Colonic mucosa (tissue), 4 donors: ENCODE results near the gene FUOM. TPM values are rescaled to one million over a fixed set of nuclear protein-coding genes. Genes with fewer than 3 reads are reported as not detected.

Source experiments
- DNase-seq: peaks from one replicate; pipeline ENCODE4 v3.0.0-alpha.2; 2020
- H3K27ac ChIP-seq: fragments of 200-600 bp; one replicate; pipeline ENCODE4 v1.8.0; 2021
- H3K27me3 ChIP-seq: fragments of 200-600 bp; one replicate; pipeline ENCODE4 v1.8.0; 2021
- H3K36me3 ChIP-seq: fragments of 200-600 bp; one replicate; pipeline ENCODE4 v1.8.0; 2021
- H3K4me1 ChIP-seq: fragments of 200-600 bp; one replicate; pipeline ENCODE4 v1.8.0; 2021; ENCODE audit warnings: mild to moderate bottlenecking
- H3K4me3 ChIP-seq: fragments of 200-600 bp; one replicate; pipeline ENCODE4 v1.8.0; 2021
- H3K9ac ChIP-seq, 2 donors: one replicate each; pipeline ENCODE4 v1.7.0; 2013; ENCODE audit warnings: control low read depth in 2 of 2, low read depth in 2 of 2, low read length in 2 of 2
- H3K9me3 ChIP-seq: fragments of 200-600 bp; one replicate; pipeline ENCODE4 v1.8.0; 2021
- CTCF ChIP-seq: fragments of 200-600 bp; IDR thresholded peaks from one replicate; pipeline ENCODE4 v1.8.0; 2022; ENCODE audit warnings: antibody characterized with exemption, mild to moderate bottlenecking
- intact Hi-C: fragments of 100-400 bp; cut with DNase I; formaldehyde crosslinking; loops from one replicate; pipeline ENCODE4 v1.14.1; 2022
- total RNA-seq, 2 donors: library from RNA; stranded (reverse); fragmentation: NEBNext Ultra II Directional in 1 of 2; extraction: Animal tissue kit (Norgen Biotek cat#: 25700) in 1 of 2; gene quantifications; one replicate each; pipeline ENCODE4 v1.2.1, GENCODE V29; 2021
- donor health status: healthy.
- donor health status: DM: no; HTN: no; CAD: no.
- donor health status: DM: no; HTN: no; CAD: no.

FUOM gene
- total RNA-seq, 2 donors from 2014 or later, result 16.9 to 23.3 TPM

- Histone ChIP-seq H3K4me3 (no peak overlapping the region), H3K9me3 (no peaks in the 10 kb centered on the region), H3K36me3 (no peaks in the 10 kb centered on the region), H3K4me1 (no peaks in the 10 kb centered on the region), H3K27ac (no peak overlapping the region), H3K27me3 (no peaks in the 10 kb centered on the region), H3K9ac (no peak overlapping the region)
- no peak for DNase-seq
- intact Hi-C loops, result no loop called here
- TF ChIP-seq CTCF, result no peak
These were observed 41.1 kb downstream of the FUOM start for GRCh38 chr10:133316732-133317131.

- Histone ChIP-seq H3K36me3 (no peaks in the 10 kb centered on the region), H3K9ac (no peak overlapping the region), H3K27ac (no peak overlapping the region), H3K4me3 (no peak overlapping the region), H3K4me1 (no peaks in the 10 kb centered on the region), H3K27me3 (no peaks in the 10 kb centered on the region), H3K9me3 (no peaks in the 10 kb centered on the region)
- DNase-seq, result no peak
- intact Hi-C loops, result no loop called here
- no peak for TF ChIP-seq CTCF
These were observed 41.6 kb downstream of the FUOM start for GRCh38 chr10:133316266-133316665.

GRCh38 chr10:133315847-133316246, 42.0 kb downstream of the FUOM start:
- H3K9ac ChIP-seq, result no peak overlapping the region
- no peak for TF ChIP-seq CTCF
- no peaks in the 10 kb centered on the region for H3K9me3 ChIP-seq
- intact Hi-C loops, result no loop called here
- no peak overlapping the region for H3K27ac ChIP-seq
- no peak overlapping the region for H3K4me3 ChIP-seq
- H3K4me1 ChIP-seq, result no peaks in the 10 kb centered on the region
- no peak for DNase-seq
- no peaks in the 10 kb centered on the region for H3K27me3 ChIP-seq
- H3K36me3 ChIP-seq, result no peaks in the 10 kb centered on the region

GRCh38 chr10:133314911-133315310, 42.9 kb downstream of the FUOM start:
- Histone ChIP-seq H3K27ac (no peak overlapping the region), H3K9me3 (no peaks in the 10 kb centered on the region), H3K36me3 (no peaks in the 10 kb centered on the region), H3K4me1 (no peaks in the 10 kb centered on the region), H3K4me3 (no peak overlapping the region), H3K9ac (no peak overlapping the region), H3K27me3 (no peaks in the 10 kb centered on the region)
- intact Hi-C loops, result no loop called here
- no peak for DNase-seq
- no peak for TF ChIP-seq CTCF

GRCh38 chr10:133313192-133313591, 44.6 kb downstream of the FUOM start:
- intact Hi-C loops, result no loop called here
- no peak overlapping the region for H3K9ac ChIP-seq
- H3K4me3 ChIP-seq, result no peak overlapping the region
- no peaks in the 10 kb centered on the region for H3K36me3 ChIP-seq
- TF ChIP-seq CTCF, result no peak
- H3K27me3 ChIP-seq, result no peaks in the 10 kb centered on the region
- no peak overlapping the region for H3K27ac ChIP-seq
- no peaks in the 10 kb centered on the region for H3K4me1 ChIP-seq
- DNase-seq, result no peak
- H3K9me3 ChIP-seq, result no peaks in the 10 kb centered on the region

- Histone ChIP-seq H3K4me1 (no peaks in the 10 kb centered on the region), H3K9me3 (no peaks in the 10 kb centered on the region), H3K4me3 (no peak overlapping the region), H3K36me3 (no peaks in the 10 kb centered on the region), H3K9ac (no peak overlapping the region), H3K27ac (no peak overlapping the region), H3K27me3 (no peaks in the 10 kb centered on the region)
- DNase-seq, result no peak
- no peak for TF ChIP-seq CTCF
- intact Hi-C loops, result no loop called here
These were observed 45.1 kb downstream of the FUOM start for GRCh38 chr10:133312769-133313145.
